GM12878 (cell line): Measurements from ENCODE around the gene PCSK9. TPM values are rescaled to one million over a fixed set of nuclear protein-coding genes. Genes with fewer than 3 reads are reported as not detected.

Experiments
- ATAC-seq: fragments of 200-7000 bp; cut with Tn5 transposase; 3 replicates; pipeline ENCODE4 v1.9.1; 2020; ENCODE audit warnings: mild to moderate bottlenecking, moderate library complexity
- BruUV-seq: library from RNA; stranded (reverse); fragments of 400-500 nt; replicated peaks from 2 replicates; lab custom pipeline; 2021; lab: Mats Ljungman, UMichigan
- CTCF ChIA-PET: fragments of 300-600 bp; sonication (Branson Sonifier 250); formaldehyde crosslinking; extraction: SDS; loops from one replicate; lab custom pipeline; 2021; ENCODE audit warnings: inconsistent platforms; lab: Yijun Ruan, JAX
- POLR2A ChIA-PET: fragments of 350-600 bp; formaldehyde crosslinking; extraction: SDS; loops from one replicate; lab custom pipeline; 2021; ENCODE audit warnings: inconsistent platforms; lab: Charles Lee
- RAD21 ChIA-PET: fragments of 300-600 bp; sonication (Branson Sonifier 250); formaldehyde crosslinking; loops from one replicate; lab custom pipeline; 2023; ENCODE audit warnings: antibody characterized with exemption; ENCODE audit not compliant: unreplicated experiment; lab: Charles Lee
- SMC1A ChIA-PET: fragments of 300-600 bp; sonication (Branson Sonifier 250); formaldehyde crosslinking; loops from one replicate; lab custom pipeline; 2023; ENCODE audit not compliant: unreplicated experiment, uncharacterized antibody; lab: Charles Lee
- DNase-seq: peaks from one replicate; pipeline ENCODE4 v3.0.0-alpha.2; 2011; ENCODE audit warnings: low read depth, low spot score
- FAIRE-seq: peaks from 3 replicates; lab custom pipeline; 2011; peaks lifted over from hg19 to GRCh38; lab: Jason Lieb, UNC
- H2AFZ ChIP-seq: 2 replicates; pipeline ENCODE4 v1.6.0; 2011; ENCODE audit warnings: low read depth, low read length, control low read depth; ENCODE audit not compliant: control insufficient read depth
- H3K27ac ChIP-seq: 2 replicates; pipeline ENCODE4 v1.5.1; 2011; ENCODE audit warnings: control low read depth; ENCODE audit not compliant: control insufficient read depth, insufficient read depth
- H3K27me3 ChIP-seq, 2 experiments: replicated peaks in 1 of 2; 2 replicates each; pipeline versions ENCODE4 v1.6.0 to v1.6.1; 2011; ENCODE audit warnings: low read length in 1 of 2; ENCODE audit not compliant: control insufficient read depth in 2 of 2, insufficient read depth in 2 of 2
- H3K36me3 ChIP-seq, 2 experiments: 2 replicates each; pipeline ENCODE4 v1.5.1; 2011; ENCODE audit warnings: low read length in 1 of 2; ENCODE audit not compliant: control insufficient read depth in 2 of 2, insufficient read depth in 2 of 2
- H3K4me1 ChIP-seq: 2 replicates; pipeline ENCODE4 v1.6.1; 2011; ENCODE audit warnings: mild to moderate bottlenecking, low read length, moderate library complexity, mixed read lengths; ENCODE audit not compliant: control insufficient read depth, insufficient read depth
- H3K4me2 ChIP-seq: 2 replicates; pipeline ENCODE4 v1.6.0; 2011; ENCODE audit warnings: control low read depth; ENCODE audit not compliant: control insufficient read depth, insufficient read depth
- H3K4me3 ChIP-seq: fragments of 200-600 bp; sonication (generic); 2 replicates; pipeline ENCODE4 v1.5.1; 2016
- H3K79me2 ChIP-seq: 2 replicates; pipeline ENCODE4 v1.6.0; 2011; ENCODE audit warnings: low read length; ENCODE audit not compliant: control insufficient read depth, insufficient read depth
- H3K9ac ChIP-seq: 2 replicates; pipeline ENCODE4 v1.8.0; 2011; ENCODE audit warnings: low read length, control low read depth, mixed read lengths; ENCODE audit not compliant: control insufficient read depth, insufficient read depth
- H3K9me3 ChIP-seq: replicated peaks from 3 replicates; pipeline ENCODE4 v1.5.1; 2011; ENCODE audit warnings: mild to moderate bottlenecking, low read length; ENCODE audit not compliant: control insufficient read depth, insufficient read depth
- H4K20me1 ChIP-seq: 2 replicates; pipeline ENCODE4 v1.6.0; 2011; ENCODE audit not compliant: control insufficient read depth, insufficient read depth
- CBX5 ChIP-seq: sonication (generic); IDR thresholded peaks from 2 replicates; pipeline ENCODE4 v1.6.1; 2016; ENCODE audit warnings: low read depth, moderate library complexity, mild to moderate bottlenecking, inconsistent platforms
- CEBPB ChIP-seq, 2 experiments: fragments of 150-350 bp in 1 of 2; IDR thresholded peaks; 2 replicates each; pipeline ENCODE4 v1.6.1; 2012 to 2014; ENCODE audit warnings: low read depth in 2 of 2, low read length in 2 of 2, borderline replicate concordance in 1 of 2, inconsistent platforms in 1 of 2
- E2F4 ChIP-seq: IDR thresholded peaks from 2 replicates; pipeline ENCODE4 v1.6.1; 2012; ENCODE audit warnings: low read depth, low read length, improper control_type of control experiment
- E2F8 ChIP-seq: fragments of 450-650 bp; IDR thresholded peaks from 2 replicates; pipeline ENCODE4 v1.6.1; 2018; ENCODE audit warnings: mild to moderate bottlenecking, low read depth, moderate library complexity; ENCODE audit not compliant: partially characterized antibody
- ESRRA ChIP-seq: IDR thresholded peaks from 2 replicates; pipeline ENCODE4 v1.6.1; 2012; ENCODE audit warnings: mild to moderate bottlenecking, low read length, improper control_type of control experiment
- HDGF ChIP-seq: fragments of 450-650 bp; IDR thresholded peaks from 2 replicates; pipeline ENCODE4 v1.6.1; 2016; ENCODE audit warnings: antibody characterized with exemption
- JUND ChIP-seq: IDR thresholded peaks from 2 replicates; pipeline ENCODE4 v1.6.1; 2012; ENCODE audit warnings: low read depth, mild to moderate bottlenecking, low read length, improper control_type of control experiment, moderate library complexity
- LARP7 ChIP-seq: fragments of 450-650 bp; IDR thresholded peaks from 2 replicates; pipeline ENCODE4 v1.6.1; 2017; ENCODE audit warnings: mild to moderate bottlenecking
- POLR2AphosphoS2 ChIP-seq: IDR thresholded peaks from 2 replicates; pipeline ENCODE4 v1.6.1; 2011; ENCODE audit warnings: low read depth, mild to moderate bottlenecking, low read length, improper control_type of control experiment, moderate library complexity
- SUZ12 ChIP-seq: fragments of 200-600 bp; sonication (generic); IDR thresholded peaks from one replicate; pipeline ENCODE4 v1.6.1; 2018; ENCODE audit warnings: antibody characterized with exemption, mild to moderate bottlenecking; ENCODE audit not compliant: unreplicated experiment
- ZNF207 ChIP-seq: fragments of 450-650 bp; IDR thresholded peaks from 2 replicates; pipeline ENCODE4 v1.6.1; 2014; ENCODE audit warnings: antibody characterized with exemption, mild to moderate bottlenecking, borderline replicate concordance
- WGBS: methylation state at CpG from one replicate; pipeline ENCODE4 v1.1.6; 2016; ENCODE audit warnings: low lambda C conversion rate; ENCODE audit not compliant: insufficient replicate concordance, insufficient coverage; ENCODE audit errors: missing lambda C conversion rate; 5-methylcytosine and 5-hydroxymethylcytosine counted together
- in situ Hi-C: fragments of 300-500 bp; cut with MboI; formaldehyde crosslinking; loops from 9 replicates; pipeline ENCODE4 v1.14.3; 2018; ENCODE audit warnings: mixed read lengths
- intact Hi-C: fragments of 100-400 bp; cut with micrococcal nuclease; formaldehyde crosslinking; loops from one replicate; pipeline ENCODE4 v1.14.2; 2022; ENCODE audit not compliant: unreplicated experiment
- polyA plus RNA-seq, 11 experiments: library from polyadenylated mRNA; depleted of rRNA in 4 of 11; unstranded in 6 of 11; stranded (reverse) in 5 of 11; fragments of >200 nt; fragmentation: Nextera tagmentation in 4 of 11; fragmentation: Illumina TruSeq in 1 of 11; extraction: Ambion mirVana in 4 of 11; extraction: Trizol in 1 of 11; gene quantifications; 1 replicate in 1 of 11; 2 replicates in 10 of 11; pipeline versions ENCODE4 v1.2.1 to v1.2.3, GENCODE V29; 2011 to 2016; ENCODE audit warnings: inconsistent platforms in 2 of 11, missing spikeins in 2 of 11, low read depth in 1 of 11
- total RNA-seq, 4 experiments: library from RNA; depleted of rRNA in 3 of 4; stranded (reverse); fragments of >200 nt in 3 of 4; fragmentation: Illumina TruSeq in 1 of 4; extraction: Trizol in 1 of 4; gene quantifications; 2 replicates each; pipeline versions ENCODE4 v1.2.1 to v1.2.3, GENCODE V29; 2013 to 2021

PCSK9 gene
- total and polyA plus RNA-seq, 10 of the 15 experiments (the other 5 are each of a cell fraction or from before 2014, with no cell fraction given) = 0.03 to 0.15 TPM; not detected in 8

- no peak overlapping the region for H3K9ac ChIP-seq
These were observed 3.4 kb upstream of the PCSK9 start for GRCh38 chr1:55035904-55036303.

More at GRCh38 chr1:55035904-55036303, 3.4 kb upstream of the PCSK9 start:
- H4K20me1 ChIP-seq = no peaks in the 10 kb centered on the region; the same call in 1 of the 2 replicates
- H3K79me2 ChIP-seq = no peaks in the 10 kb centered on the region
- no peak overlapping the region for H2AFZ ChIP-seq
- TF ChIP-seq E2F8 = no peak
- TF ChIP-seq ESRRA = no peak
- TF ChIP-seq E2F4 = no peak
- TF ChIP-seq ZNF207 = no peak
- TF ChIP-seq POLR2AphosphoS2 = no peak
- no peak for TF ChIP-seq JUND
- no peak for TF ChIP-seq HDGF
- TF ChIP-seq CEBPB (IDR thresholded peaks at IDR 0.05; ENCODE audit: borderline replicate concordance in 1 of 2, low read depth in 2 of 2, low read length in 2 of 2) = no peak
- no peak for TF ChIP-seq SUZ12
- TF ChIP-seq CBX5 = no peak
- no peak for TF ChIP-seq LARP7
- RAD21 ChIA-PET = no interaction called here
- BruUV-seq = no TSS peak
- intact Hi-C loops = no loop called here
- CTCF ChIA-PET = interaction anchor here (0.7 to 1.1 kb wide), 2 partner anchors 59 to 91 kb away, joined by 3 to 4 read pairs; no protein-coding TSS in a partner anchor
- in situ Hi-C loops = no loop called here
- SMC1A ChIA-PET = interaction anchor here (0.9 kb wide), 1 partner anchor 14 kb away, joined by 3 read pairs; no protein-coding TSS in a partner anchor
- FAIRE-seq (no peak), DNase-seq (no peak), ATAC-seq (no peak)
- no peaks in the 10 kb centered on the region for H3K36me3 ChIP-seq
- POLR2A ChIA-PET = no interaction called here
- no peak overlapping the region for H3K27ac ChIP-seq
- peaks cover 5 to 13% of the 10 kb centered on the region in 2 experiments for H3K27me3 ChIP-seq
- H3K4me1 ChIP-seq = no peaks in the 10 kb centered on the region
- H3K4me3 ChIP-seq = no peak overlapping the region
- 16% methylated on average over 4 of the region's 4 CpGs for WGBS
- H3K9me3 ChIP-seq = no peaks in the 10 kb centered on the region
- no peak overlapping the region for H3K4me2 ChIP-seq
